GM20000 (cell line): Measurements from ENCODE around the gene MET.
A peak's percentile ranks its signal among the peaks of the same experiment; 100 is the strongest.

Source experiments
- DNase-seq: peaks from one replicate; pipeline ENCODE4 v3.0.0; 2012; ENCODE audit warnings: low spot score
- TF ChIP-seq, protein P1 (sequence below): IDR thresholded peaks from 2 replicates; pipeline ENCODE4 v1.5.1; 2012; ENCODE audit warnings: mild to moderate bottlenecking, control low read depth; ENCODE audit errors: extremely low read depth, missing control alignments

The MET gene

GRCh38 chr7:116801092-116801710 is 129.2 kb downstream of the MET start:
- no peak for DNase-seq
- TF ChIP-seq, protein P1, sequence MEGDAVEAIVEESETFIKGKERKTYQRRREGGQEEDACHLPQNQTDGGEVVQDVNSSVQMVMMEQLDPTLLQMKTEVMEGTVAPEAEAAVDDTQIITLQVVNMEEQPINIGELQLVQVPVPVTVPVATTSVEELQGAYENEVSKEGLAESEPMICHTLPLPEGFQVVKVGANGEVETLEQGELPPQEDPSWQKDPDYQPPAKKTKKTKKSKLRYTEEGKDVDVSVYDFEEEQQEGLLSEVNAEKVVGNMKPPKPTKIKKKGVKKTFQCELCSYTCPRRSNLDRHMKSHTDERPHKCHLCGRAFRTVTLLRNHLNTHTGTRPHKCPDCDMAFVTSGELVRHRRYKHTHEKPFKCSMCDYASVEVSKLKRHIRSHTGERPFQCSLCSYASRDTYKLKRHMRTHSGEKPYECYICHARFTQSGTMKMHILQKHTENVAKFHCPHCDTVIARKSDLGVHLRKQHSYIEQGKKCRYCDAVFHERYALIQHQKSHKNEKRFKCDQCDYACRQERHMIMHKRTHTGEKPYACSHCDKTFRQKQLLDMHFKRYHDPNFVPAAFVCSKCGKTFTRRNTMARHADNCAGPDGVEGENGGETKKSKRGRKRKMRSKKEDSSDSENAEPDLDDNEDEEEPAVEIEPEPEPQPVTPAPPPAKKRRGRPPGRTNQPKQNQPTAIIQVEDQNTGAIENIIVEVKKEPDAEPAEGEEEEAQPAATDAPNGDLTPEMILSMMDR: no peak

DNA sequence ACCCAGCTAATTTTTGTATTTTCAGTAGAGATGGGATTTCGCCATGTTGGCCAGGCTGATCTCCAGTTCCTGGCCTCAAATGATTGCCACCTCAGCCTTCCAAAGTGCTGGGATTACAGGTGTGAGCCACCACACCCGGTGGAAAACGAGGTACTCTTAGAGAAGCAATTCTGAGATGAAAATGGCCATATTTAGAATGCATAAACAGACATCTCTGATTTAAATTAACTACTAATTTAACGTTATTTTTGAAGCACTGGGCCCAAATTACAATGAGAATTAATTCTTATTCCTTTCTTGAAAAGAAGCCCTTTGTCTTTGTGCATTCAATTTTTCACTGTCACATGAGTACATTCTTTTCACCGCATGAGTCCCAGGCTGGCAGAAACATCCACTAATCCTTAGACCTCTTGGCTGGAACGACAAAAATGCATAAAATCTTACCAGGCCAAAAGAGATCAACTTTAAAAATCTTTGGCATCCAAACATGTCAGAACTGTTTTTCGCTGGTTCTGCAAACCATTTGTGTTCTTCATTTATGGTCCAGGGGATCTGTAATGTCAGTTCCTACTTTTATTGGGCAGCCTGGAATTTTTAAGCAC is 130.2 kb downstream of the MET start:
- TF ChIP-seq, protein P1: no peak
- DNase-seq: no peak

GRCh38 chr7:116802746-116803152 is 130.8 kb downstream of the MET start:
- TF ChIP-seq, protein P1: no peak
- DNase-seq: peak; percentile 30

GRCh38 chr7:116804471-116804870 is 132.5 kb downstream of the MET start:
- DNase-seq: no peak
- TF ChIP-seq, protein P1: no peak

DNA sequence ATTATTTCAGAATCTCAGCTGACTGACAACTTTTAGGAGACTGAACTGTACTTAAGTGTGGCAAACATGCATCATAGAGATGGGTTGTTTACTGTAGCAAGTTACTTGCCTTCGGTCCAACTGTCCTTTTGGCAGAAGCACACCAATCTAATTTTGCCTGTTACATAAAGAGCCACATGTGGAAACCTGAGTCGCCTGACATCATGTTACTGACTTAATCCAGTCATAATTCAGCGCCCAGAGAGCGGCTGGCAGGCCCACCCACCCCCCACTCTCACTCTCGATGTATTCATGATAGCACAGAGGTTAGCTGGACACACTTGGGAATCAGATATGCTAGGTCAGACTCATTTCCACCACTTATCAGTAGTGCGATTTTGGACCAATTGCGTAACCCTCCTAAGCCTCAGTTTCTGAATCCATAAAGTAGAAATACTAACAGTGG is 133.1 kb downstream of the MET start:
- DNase-seq: no peak
- TF ChIP-seq, protein P1: no peak

GRCh38 chr7:116806046-116806944 is 134.3 kb downstream of the MET start:
- no peak for DNase-seq
- TF ChIP-seq, protein P1: no peak
